ENCODE results near the gene XPR1.

GRCh38 chr1:180603850-180604226, 28.0 kb upstream of the XPR1 start:
- no peak for TF ChIP-seq EZH2phosphoT487 (IDR thresholded peaks at IDR 0.05; ENCODE audit: insufficient read depth, low read depth)
- no peak for TF ChIP-seq EZH2 (IDR thresholded peaks at IDR 0.05; ENCODE audit: insufficient read depth, poor library complexity, severe bottlenecking)

Data from GM23248 (cell line).